Pancreas (tissue), 10 donors: ENCODE data around the gene TRAPPC3. TPM values are rescaled to one million over a fixed set of nuclear protein-coding genes. Genes with fewer than 3 reads are reported as not detected.

ENCODE experiments used
- ATAC-seq, 4 donors: fragments of 200-7000 bp; cut with Tn5 transposase; one replicate each; pipeline versions ENCODE4 v1.8.0 to v1.9.1; 2020; ENCODE audit warnings: mild to moderate bottlenecking in 4 of 4, moderate library complexity in 4 of 4
- DNase-seq, 6 donors: peaks; one replicate each; pipeline ENCODE4 v3.0.0-alpha.2; 2020
- FAIRE-seq: peaks from 2 replicates; lab custom pipeline; 2012; peaks lifted over from hg19 to GRCh38; lab: Jason Lieb, UNC
- H3K27ac ChIP-seq, 4 donors: fragments of 200-600 bp; sonication (generic); 1 replicate in 3 of 4; 2 replicates in 1 of 4; pipeline versions ENCODE4 v1.5.0 to v1.8.0; 2020
- H3K27me3 ChIP-seq, 4 donors: fragments of 200-600 bp; one replicate each; pipeline ENCODE4 v1.8.0; 2021
- H3K36me3 ChIP-seq, 3 donors: fragments of 200-600 bp; sonication (generic) in 1 of 3; one replicate each; pipeline versions ENCODE4 v1.5.0 to v1.8.0; 2020 to 2021
- H3K4me1 ChIP-seq, 3 donors: fragments of 200-600 bp; one replicate each; pipeline ENCODE4 v1.8.0; 2021
- H3K4me3 ChIP-seq, 4 donors: fragments of 200-600 bp; sonication (generic) in 2 of 4; one replicate each; pipeline versions ENCODE4 v1.5.0 to v1.8.0; 2020 to 2021
- H3K9me3 ChIP-seq, 4 donors: fragments of 200-600 bp; one replicate each; pipeline ENCODE4 v1.8.0; 2021
- WGBS, 2 donors: extraction: QIAGEN DNeasy Blood & Tissue Kit; methylation state at CpG; one replicate each; pipeline ENCODE4 v1.1.7; 2013; 5-methylcytosine and 5-hydroxymethylcytosine counted together
- intact Hi-C, 3 donors: fragments of 100-400 bp; cut with DNase I; formaldehyde crosslinking; loops; one replicate each; pipeline versions ENCODE4 v1.11.1 to v1.14.2; 2022
- polyA plus RNA-seq, 2 donors: library from polyadenylated mRNA; stranded (reverse); fragments of 200-250 nt; gene quantifications; one replicate each; pipeline ENCODE4 v1.2.3, GENCODE V29; 2013
- total RNA-seq, 6 donors: library from RNA; stranded (reverse); fragmentation: NEBNext Ultra II Directional in 4 of 6; extraction: Animal tissue kit (Norgen Biotek cat#: 25700) in 4 of 6; gene quantifications; one replicate each; pipeline versions ENCODE4 v1.2.1 to v1.2.4, GENCODE V29; 2021 to 2023
- TF ChIP-seq, protein P1 (sequence below), 4 donors: fragments of 200-600 bp; sonication (generic) in 3 of 4; IDR thresholded peaks; one replicate each; pipeline versions ENCODE4 v1.5.0 to v1.8.0; 2021; ENCODE audit warnings: antibody characterized with exemption in 4 of 4
- donor health status: healthy with polysubstance abuse.
- donor health status: DM: no; HTN: no; CAD: no; lungs with moderate emphysema.
- donor health status: DM: no; HTN: no; CAD: no.
- donor health status: control.
- donor health status: control.
- donor health status: Bipolar disorder and iron deficiency.
- donor health status: DM: yes; HTN: yes; CAD: no.
- donor health status: DM: no; HTN: no; CAD: no.
- donor health status: DM: no; HTN: no; CAD: no.
- donor health status: DM: yes; HTN: yes; CAD: no.

Gene TRAPPC3
- total and polyA plus RNA-seq, 8 donors = 21.8 to 41.5 (median 27.0) TPM

DNA sequence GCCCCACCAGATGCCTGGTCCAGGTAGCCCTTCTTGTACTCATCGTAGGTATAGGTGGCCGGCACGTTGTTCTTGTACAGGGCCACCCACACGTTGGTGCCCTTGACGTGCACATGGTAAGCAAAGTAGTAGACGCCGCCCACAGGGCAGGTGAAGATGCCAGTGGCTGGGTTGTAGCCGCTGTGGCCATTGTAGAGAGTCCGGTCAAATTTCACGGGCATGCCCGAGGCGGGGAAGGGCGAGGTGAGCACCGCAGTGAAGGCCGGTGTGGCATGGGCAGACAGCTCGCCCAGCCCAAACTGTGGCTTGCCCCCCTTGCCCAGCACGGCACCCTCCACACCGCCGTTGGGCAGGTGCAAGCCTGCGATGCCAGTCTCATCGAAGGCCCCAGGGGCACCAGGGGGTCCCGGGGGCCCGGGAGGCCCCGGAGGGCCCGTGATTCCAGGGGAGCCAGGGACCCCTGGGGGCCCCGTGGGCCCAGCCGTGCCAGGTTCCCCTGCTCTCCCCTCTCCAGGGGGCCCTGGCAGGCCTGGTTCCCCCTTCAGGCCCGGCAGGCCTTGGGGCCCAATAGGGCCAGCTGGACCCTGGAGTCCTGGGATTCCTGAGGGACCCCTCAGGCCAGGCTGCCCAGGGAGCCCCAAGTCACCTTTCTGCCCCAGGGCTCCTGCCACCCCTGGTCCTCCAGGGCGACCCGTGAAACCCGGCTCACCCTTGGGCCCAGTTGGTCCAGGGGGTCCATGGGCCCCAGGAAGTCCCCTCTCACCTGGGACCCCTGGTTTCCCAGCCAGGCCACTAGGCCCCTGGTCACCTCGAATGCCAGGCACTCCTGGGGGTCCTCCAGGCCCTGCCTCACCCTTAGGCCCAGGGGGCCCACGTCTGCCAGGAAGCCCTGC, 51.3 kb downstream of the TRAPPC3 start:
- H3K4me3 ChIP-seq = no peak overlapping the region
- no peak overlapping the region for H3K27ac ChIP-seq
- TF ChIP-seq, protein P1, sequence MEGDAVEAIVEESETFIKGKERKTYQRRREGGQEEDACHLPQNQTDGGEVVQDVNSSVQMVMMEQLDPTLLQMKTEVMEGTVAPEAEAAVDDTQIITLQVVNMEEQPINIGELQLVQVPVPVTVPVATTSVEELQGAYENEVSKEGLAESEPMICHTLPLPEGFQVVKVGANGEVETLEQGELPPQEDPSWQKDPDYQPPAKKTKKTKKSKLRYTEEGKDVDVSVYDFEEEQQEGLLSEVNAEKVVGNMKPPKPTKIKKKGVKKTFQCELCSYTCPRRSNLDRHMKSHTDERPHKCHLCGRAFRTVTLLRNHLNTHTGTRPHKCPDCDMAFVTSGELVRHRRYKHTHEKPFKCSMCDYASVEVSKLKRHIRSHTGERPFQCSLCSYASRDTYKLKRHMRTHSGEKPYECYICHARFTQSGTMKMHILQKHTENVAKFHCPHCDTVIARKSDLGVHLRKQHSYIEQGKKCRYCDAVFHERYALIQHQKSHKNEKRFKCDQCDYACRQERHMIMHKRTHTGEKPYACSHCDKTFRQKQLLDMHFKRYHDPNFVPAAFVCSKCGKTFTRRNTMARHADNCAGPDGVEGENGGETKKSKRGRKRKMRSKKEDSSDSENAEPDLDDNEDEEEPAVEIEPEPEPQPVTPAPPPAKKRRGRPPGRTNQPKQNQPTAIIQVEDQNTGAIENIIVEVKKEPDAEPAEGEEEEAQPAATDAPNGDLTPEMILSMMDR (IDR thresholded peaks at IDR 0.05) = no peak
- H3K4me1 ChIP-seq = no peaks in the 10 kb centered on the region
- H3K36me3 ChIP-seq = peaks cover 0 to 4% (median 0%) of the 10 kb centered on the region in 3 donors
- intact Hi-C loops = loop anchor here in 2 of 3 donors (5.0 to 10.0 kb wide), 6 partner anchors 87 to 327 kb away; no protein-coding TSS in a partner anchor
- H3K27me3 ChIP-seq = no peaks in the 10 kb centered on the region
- 84 to 88% methylated on average over 27 to 33 of the region's 33 CpGs for WGBS, 2 donors
- FAIRE-seq (no peak), DNase-seq (peak in 1 of 6 donors; percentile 76), ATAC-seq (no peak)
- no peaks in the 10 kb centered on the region for H3K9me3 ChIP-seq

DNA sequence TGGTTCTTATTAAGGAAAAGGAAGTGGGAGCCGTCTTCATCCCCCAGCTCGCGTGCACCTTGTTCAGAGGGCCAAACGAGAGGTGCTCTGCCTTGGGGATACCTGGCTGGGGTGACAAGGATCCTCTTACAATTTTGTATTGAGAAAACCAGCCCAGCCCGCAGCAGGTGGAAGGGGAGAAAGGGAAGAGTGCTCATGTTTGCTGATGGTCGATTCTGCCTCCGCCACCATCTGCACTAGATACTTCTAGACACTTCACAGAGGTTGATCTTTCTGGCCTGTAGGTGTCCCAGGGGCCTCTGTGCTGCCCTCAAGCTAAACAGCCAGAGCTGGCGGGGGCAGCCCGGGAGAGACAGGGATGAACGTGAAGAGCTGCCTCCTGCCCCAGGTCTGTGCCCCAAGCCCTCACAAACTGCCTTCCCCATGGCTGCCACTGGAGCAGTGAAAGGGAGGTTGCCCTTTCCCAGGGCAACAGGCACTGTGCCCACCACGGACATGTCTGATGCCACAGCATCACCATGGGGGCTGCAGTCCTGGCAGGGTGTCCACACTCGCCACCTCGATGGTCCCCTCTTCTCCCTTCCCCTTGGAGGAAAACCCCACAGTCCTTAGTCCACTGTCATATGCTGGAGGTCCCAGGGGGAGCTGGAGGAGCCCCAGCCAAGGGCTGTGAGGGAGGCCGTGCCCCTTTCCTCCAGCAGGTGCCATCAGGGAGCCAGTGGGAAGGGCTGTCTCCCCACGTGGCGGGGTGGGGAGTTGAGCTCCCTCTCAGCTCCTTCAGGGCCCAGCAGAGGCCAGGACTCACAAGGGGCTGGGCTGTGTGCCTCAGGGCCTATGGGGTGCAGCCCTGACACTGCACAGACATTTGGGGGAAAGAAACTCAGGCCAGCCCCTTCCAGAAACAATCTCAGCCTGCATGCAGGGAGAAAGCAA, 52.5 kb downstream of the TRAPPC3 start:
- no peaks in the 10 kb centered on the region for H3K4me1 ChIP-seq
- no peak overlapping the region for H3K27ac ChIP-seq
- TF ChIP-seq, protein P1 (IDR thresholded peaks at IDR 0.05) = no peak
- H3K4me3 ChIP-seq = no peak overlapping the region
- no peaks in the 10 kb centered on the region for H3K27me3 ChIP-seq
- H3K9me3 ChIP-seq = no peaks in the 10 kb centered on the region
- WGBS, 2 donors = 69 to 75% methylated on average over 16 of the region's 16 CpGs
- peaks cover 0 to 12% (median 4%) of the 10 kb centered on the region in 3 donors for H3K36me3 ChIP-seq
- DNase-seq = peak in 1 of 6 donors; percentile 53
- intact Hi-C loops = loop anchor here in 2 of 3 donors (5.0 to 10.0 kb wide), 6 partner anchors 88 to 328 kb away; no protein-coding TSS in a partner anchor
- no peak for ATAC-seq
- no peak for FAIRE-seq

DNA sequence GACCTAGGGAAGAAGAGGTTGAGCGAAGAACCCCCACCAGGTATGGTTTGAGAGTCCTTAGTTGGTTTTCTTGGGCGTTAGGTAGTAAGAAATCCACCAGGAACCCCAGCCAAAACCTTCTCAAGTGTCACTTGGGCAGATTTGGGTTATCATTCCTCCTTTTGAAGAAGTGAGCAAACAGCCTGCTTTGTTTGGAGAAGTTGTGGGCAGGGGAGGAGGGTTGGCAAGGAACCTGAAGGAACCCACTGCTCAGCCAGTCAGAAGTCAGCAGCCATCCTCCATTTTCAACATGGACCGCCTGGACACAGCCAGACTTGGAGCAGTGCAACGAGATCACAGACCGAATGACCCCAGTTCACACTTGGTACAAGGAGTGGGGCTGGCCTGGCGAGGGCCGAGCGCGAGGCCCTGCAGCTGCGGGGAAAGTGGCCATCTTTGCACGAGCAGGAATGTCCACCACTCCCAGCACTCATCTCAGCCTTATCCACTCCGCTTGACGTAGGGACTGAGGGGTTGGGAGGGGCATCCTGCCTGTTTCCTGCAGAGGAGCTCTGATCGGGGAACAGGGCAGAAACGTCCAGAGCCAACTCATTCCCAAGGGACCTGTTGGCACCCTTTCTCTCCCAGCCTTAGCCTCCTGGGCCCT, 53.4 kb downstream of the TRAPPC3 start:
- intact Hi-C loops = loop anchor here in 2 of 3 donors (5.0 to 10.0 kb wide), 6 partner anchors 89 to 329 kb away; no protein-coding TSS in a partner anchor
- ATAC-seq = no peak
- TF ChIP-seq, protein P1 (IDR thresholded peaks at IDR 0.05) = no peak
- DNase-seq = peak in 1 of 6 donors; percentile 26
- H3K27me3 ChIP-seq = no peaks in the 10 kb centered on the region
- no peak for FAIRE-seq
- 75 to 77% methylated on average over 15 of the region's 15 CpGs for WGBS, 2 donors
- no peaks in the 10 kb centered on the region for H3K9me3 ChIP-seq
- H3K4me3 ChIP-seq = no peak overlapping the region
- H3K4me1 ChIP-seq = no peaks in the 10 kb centered on the region
- peaks cover 0 to 13% (median 6%) of the 10 kb centered on the region in 3 donors for H3K36me3 ChIP-seq
- H3K27ac ChIP-seq = no peak overlapping the region

DNA sequence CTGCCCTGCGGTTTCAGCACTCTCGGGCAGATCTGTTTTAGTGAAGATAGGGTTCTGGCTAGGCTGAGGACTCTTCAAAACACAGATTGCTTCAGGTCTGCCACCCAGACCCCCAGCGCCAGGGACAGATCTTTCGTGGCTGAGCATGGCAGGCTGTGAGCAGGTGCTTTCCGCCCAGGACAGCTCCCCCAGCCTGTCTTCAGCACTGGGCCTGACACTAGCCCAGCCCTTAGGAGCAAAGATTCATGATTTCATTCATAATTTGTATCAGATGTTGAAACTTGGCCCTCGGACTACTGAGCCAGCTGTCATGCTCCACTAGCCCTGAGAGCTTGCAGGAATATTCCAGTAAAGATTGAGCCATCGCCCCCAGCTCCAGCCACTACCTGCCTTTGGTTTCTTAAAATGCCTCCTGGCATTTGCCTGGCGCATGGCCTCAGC, 54.6 kb downstream of the TRAPPC3 start:
- no peak for FAIRE-seq
- Histone ChIP-seq H3K36me3 (peaks cover 0 to 13% (median 6%) of the 10 kb centered on the region in 3 donors), H3K27ac (no peak overlapping the region), H3K4me1 (peaks cover 0 to 9% (median 3%) of the 10 kb centered on the region in 3 donors), H3K4me3 (no peak overlapping the region), H3K9me3 (no peaks in the 10 kb centered on the region), H3K27me3 (no peaks in the 10 kb centered on the region)
- intact Hi-C loops = loop anchor here in 2 of 3 donors (5.0 to 10.0 kb wide), 6 partner anchors 90 to 330 kb away; no protein-coding TSS in a partner anchor
- WGBS, 2 donors = 85 to 89% methylated on average over 8 of the region's 8 CpGs
- peak in 2 of 6 donors; percentile 31 to 41 for DNase-seq
- no peak for ATAC-seq
- TF ChIP-seq, protein P1 (IDR thresholded peaks at IDR 0.05) = no peak
